ENCODE data around the gene GORAB. TPM values are rescaled to one million over a fixed set of nuclear protein-coding genes. Genes with fewer than 3 reads are reported as not detected.
A peak's percentile ranks its signal among the peaks of the same experiment; 100 is the strongest.

GORAB gene
- total and polyA plus RNA-seq, 2 of the 8 experiments (the other 6 are each of a cell fraction or from before 2014, with no cell fraction given) = 4.0 to 9.6 TPM

GRCh38 chr1:170513138-170513537, 18.8 kb upstream of the GORAB start:
- no peaks in the 10 kb centered on the region for H3K23me2 ChIP-seq (ENCODE audit: low read depth, low read length)

More at GRCh38 chr1:170513138-170513537, 18.8 kb upstream of the GORAB start:
- H3K18ac ChIP-seq (ENCODE audit: extremely low read depth, low read length) = no peak overlapping the region
- no peak overlapping the region for H3K23ac ChIP-seq (ENCODE audit: insufficient read length)
- no peaks in the 10 kb centered on the region for H3K79me2 ChIP-seq (ENCODE audit: control insufficient read depth in 1 of 2, insufficient read depth in 2 of 2, low read length in 2 of 2)
- H3K36me3 ChIP-seq (ENCODE audit: control insufficient read depth in 2 of 4, insufficient read depth in 4 of 4, low read length in 3 of 4) = no peaks in the 10 kb centered on the region
- 100% methylated on average over 1 of the region's 1 CpG; no CpG with 5 or more reads in 1 of the 2 experiments for WGBS, 2 experiments (ENCODE audit: extremely low coverage in 1 of 2, insufficient coverage in 1 of 2, insufficient read length in 1 of 2, insufficient replicate concordance in 2 of 2, low coverage in 1 of 2, low lambda C conversion rate in 2 of 2, missing lambda C conversion rate in 1 of 2)
- H3K4me1 ChIP-seq (replicated peaks in 1 of 4; ENCODE audit: control insufficient read depth in 3 of 4, insufficient read depth in 4 of 4, low read length in 3 of 4) = no peaks in the 10 kb centered on the region
- DNase-seq (ENCODE audit: low read depth in 1 of 2, low spot score in 2 of 2) (no peak), FAIRE-seq (peak; percentile 19)
- H2BK20ac ChIP-seq (ENCODE audit: low read length) = no peak overlapping the region
- no peak overlapping the region for H2BK120ac ChIP-seq (replicated peaks; ENCODE audit: low read depth, low read length)
- no peak overlapping the region for H3K4me2 ChIP-seq (ENCODE audit: insufficient read depth in 1 of 2, low read depth in 2 of 2, low read length in 2 of 2)
- TF ChIP-seq CTCF (IDR thresholded peaks at IDR 0.05; ENCODE audit: control extremely low read depth in 1 of 3, insufficient read depth in 1 of 3, low read depth in 1 of 3, low read length in 3 of 3) (peak in 2 of 3 experiments; percentile 17 to 42; a peak in 2 of 4 replicates), SUZ12 (IDR thresholded peaks at IDR 0.05; ENCODE audit: low read length) (no peak), RAD21 (IDR thresholded peaks at IDR 0.05 in 1 of 2, conservative IDR thresholded peaks at IDR 0.05 in 1 of 2; ENCODE audit: low read depth in 2 of 2, low read length in 2 of 2) (peak; percentile 41 to 45)
- no peak overlapping the region for H2BK12ac ChIP-seq (ENCODE audit: low read depth, low read length)
- H4K20me1 ChIP-seq (replicated peaks in 1 of 2; ENCODE audit: control insufficient read depth in 1 of 2, insufficient read depth in 2 of 2, low read length in 2 of 2) = no peaks in the 10 kb centered on the region
- H3K9me3 ChIP-seq (ENCODE audit: insufficient read depth in 2 of 2, low read depth in 1 of 2, low read length in 1 of 2) = no peaks in the 10 kb centered on the region
- no peak overlapping the region for H4K8ac ChIP-seq (ENCODE audit: extremely low read depth, insufficient read depth, low read length)
- no peak overlapping the region for H2BK15ac ChIP-seq (ENCODE audit: low read length)
- no peak overlapping the region for H3K4me3 ChIP-seq (ENCODE audit: extremely low read depth in 1 of 4, insufficient read depth in 2 of 4, low read depth in 3 of 4, low read length in 4 of 4)
- no peak overlapping the region for H3K14ac ChIP-seq (ENCODE audit: insufficient read length)
- H3K56ac ChIP-seq (replicated peaks; ENCODE audit: insufficient read length, low read depth, low read length) = no peak overlapping the region
- no peaks in the 10 kb centered on the region for H3K27me3 ChIP-seq (replicated peaks in 1 of 4; ENCODE audit: control insufficient read depth in 3 of 4, extremely low read depth in 1 of 4, insufficient read depth in 3 of 4, low read length in 3 of 4)
- ChIA-PET CTCF (ENCODE audit: partially characterized antibody) (interaction anchor here (0.5 to 1.0 kb wide), 3 partner anchors 9 to 594 kb away, joined by 3 to 4 read pairs (median 3); no protein-coding TSS in a partner anchor), POLR2A (ENCODE audit: partially characterized antibody) (no interaction called here)
- no peak overlapping the region for H3K9ac ChIP-seq (replicated peaks in 1 of 4; ENCODE audit: extremely low read depth in 1 of 4, low read depth in 3 of 4, low read length in 3 of 4)
- H3K4ac ChIP-seq (replicated peaks; ENCODE audit: insufficient read length, low read depth, low read length) = no peak overlapping the region
- H2BK5ac ChIP-seq (ENCODE audit: low read depth, low read length) = no peak overlapping the region
- no peak overlapping the region for H3K27ac ChIP-seq (ENCODE audit: low read depth, low read length)
- H4K5ac ChIP-seq (ENCODE audit: insufficient read length, low read depth, low read length) = no peak overlapping the region
- H3K79me1 ChIP-seq (ENCODE audit: low read depth, low read length) = no peaks in the 10 kb centered on the region
- no peak overlapping the region for H4K91ac ChIP-seq (replicated peaks; ENCODE audit: insufficient read length, low read length)
- no peak overlapping the region for H2AK5ac ChIP-seq (ENCODE audit: low read depth, low read length)
- H2AFZ ChIP-seq (ENCODE audit: low read length) = 0 out of 2 replicates have a peak overlapping the region, but pooled peaks have one; percentile 72

Measured in H1 (cell line).